Osteocyte (in vitro differentiated cells): ENCODE results near the gene EDAR. TPM values are rescaled to one million over a fixed set of nuclear protein-coding genes. Genes with fewer than 3 reads are reported as not detected.

ENCODE experiments used
- DNase-seq: peaks from one replicate; pipeline ENCODE4 v3.0.0; 2021; ENCODE audit warnings: mixed read lengths; ENCODE audit not compliant: unreplicated experiment; ENCODE audit errors: extremely low spot score
- H3K27ac Mint-ChIP-seq: one replicate; pipeline ENCODE4 v1.8.0; 2021; ENCODE audit warnings: mild to moderate bottlenecking, mixed read lengths; ENCODE audit not compliant: unreplicated experiment
- H3K27me3 Mint-ChIP-seq: one replicate; pipeline ENCODE4 v1.8.0; 2021; ENCODE audit warnings: mixed read lengths; ENCODE audit not compliant: unreplicated experiment
- H3K36me3 Mint-ChIP-seq: one replicate; pipeline ENCODE4 v1.8.0; 2021; ENCODE audit warnings: mixed read lengths; ENCODE audit not compliant: unreplicated experiment
- H3K4me1 Mint-ChIP-seq: one replicate; pipeline ENCODE4 v1.8.0; 2021; ENCODE audit warnings: mixed read lengths; ENCODE audit not compliant: unreplicated experiment
- H3K4me3 Mint-ChIP-seq: one replicate; pipeline ENCODE4 v1.8.0; 2021; ENCODE audit warnings: mild to moderate bottlenecking, moderate library complexity, mixed read lengths; ENCODE audit not compliant: unreplicated experiment
- H3K9me3 Mint-ChIP-seq: one replicate; pipeline ENCODE4 v1.8.0; 2021; ENCODE audit warnings: mixed read lengths; ENCODE audit not compliant: unreplicated experiment
- CTCF ChIP-seq: fragments of 200-600 bp; sonication (generic); IDR thresholded peaks from 2 replicates; pipeline ENCODE4 v1.5.0; 2021; ENCODE audit warnings: antibody characterized with exemption, mild to moderate bottlenecking, moderate library complexity
- total RNA-seq: library from RNA; stranded (reverse); gene quantifications from 2 replicates; pipeline ENCODE4 v1.2.1, GENCODE V29; 2021

Gene EDAR
- total RNA-seq, 1 donor from 2014 or later: not detected

GRCh38 chr2:108970369-108970768 lies 18.7 kb downstream of the EDAR start:
- Mint-ChIP-seq H3K27ac (no peak overlapping the region), H3K27me3 (peaks cover 31% of the 10 kb centered on the region), H3K4me1 (peaks cover 14% of the 10 kb centered on the region), H3K4me3 (no peak overlapping the region), H3K9me3 (no peaks in the 10 kb centered on the region), H3K36me3 (no peaks in the 10 kb centered on the region)
- DNase-seq: no peak
- TF ChIP-seq CTCF: no peak

GRCh38 chr2:108969856-108970255 lies 19.2 kb downstream of the EDAR start:
- no peak for TF ChIP-seq CTCF
- Mint-ChIP-seq H3K36me3 (no peaks in the 10 kb centered on the region), H3K27ac (no peak overlapping the region), H3K4me1 (peaks cover 14% of the 10 kb centered on the region), H3K4me3 (no peak overlapping the region), H3K27me3 (peaks cover 28% of the 10 kb centered on the region), H3K9me3 (no peaks in the 10 kb centered on the region)
- no peak for DNase-seq

GRCh38 chr2:108968619-108969018 lies 20.4 kb downstream of the EDAR start:
- no peaks in the 10 kb centered on the region for H3K36me3 Mint-ChIP-seq
- no peak for TF ChIP-seq CTCF
- H3K27ac Mint-ChIP-seq: no peak overlapping the region
- H3K4me3 Mint-ChIP-seq: no peak overlapping the region
- H3K9me3 Mint-ChIP-seq: no peaks in the 10 kb centered on the region
- H3K27me3 Mint-ChIP-seq: peaks cover 37% of the 10 kb centered on the region
- H3K4me1 Mint-ChIP-seq: peaks cover 14% of the 10 kb centered on the region
- no peak for DNase-seq

- Mint-ChIP-seq H3K36me3 (no peaks in the 10 kb centered on the region), H3K27me3 (peaks cover 43% of the 10 kb centered on the region), H3K9me3 (no peaks in the 10 kb centered on the region), H3K4me3 (no peak overlapping the region), H3K27ac (no peak overlapping the region), H3K4me1 (peaks cover 14% of the 10 kb centered on the region)
- DNase-seq: no peak
- no peak for TF ChIP-seq CTCF
These were observed 21.3 kb downstream of the EDAR start for GRCh38 chr2:108967757-108968156.

GRCh38 chr2:108965540-108966289 lies 23.3 kb downstream of the EDAR start:
- no peaks in the 10 kb centered on the region for H3K36me3 Mint-ChIP-seq
- H3K27ac Mint-ChIP-seq: no peak overlapping the region
- H3K27me3 Mint-ChIP-seq: peaks cover 47% of the 10 kb centered on the region
- no peak for TF ChIP-seq CTCF
- H3K9me3 Mint-ChIP-seq: no peaks in the 10 kb centered on the region
- H3K4me1 Mint-ChIP-seq: no peaks in the 10 kb centered on the region
- no peak for DNase-seq
- no peak overlapping the region for H3K4me3 Mint-ChIP-seq
